CD4-positive, alpha-beta T cell treated with Interleukin-17A for 1 hour (primary cell): ENCODE data around the gene FAM169A.
A peak's percentile ranks its signal among the peaks of the same experiment; 100 is the strongest.
"Not testable (repeated sequence)": the region's sequence is repeated elsewhere in the genome, so short reads cannot be mapped to it uniquely, and the experiment has no call there.

Source experiments
- DNase-seq: peaks from one replicate; pipeline ENCODE4 v3.0.0-alpha.2; 2020

Gene FAM169A

GRCh38 chr5:74866596-74867162, 492 bp upstream of the FAM169A start:
- peak; percentile 13 for DNase-seq

- no peak for DNase-seq
Observed at GRCh38 chr5:74865256-74865803, 857 bp downstream of the FAM169A start.

GRCh38 chr5:74864823-74865222, 1.4 kb downstream of the FAM169A start:
- DNase-seq, result no peak

- no peak for DNase-seq
Observed at GRCh38 chr5:74863726-74864125, 2.5 kb downstream of the FAM169A start.

- no peak for DNase-seq
Observed at GRCh38 chr5:74862221-74862620, 4.0 kb downstream of the FAM169A start.

GRCh38 chr5:74856975-74857374, 9.2 kb downstream of the FAM169A start:
- DNase-seq, result not testable (repeated sequence)

- no peak for DNase-seq
Observed at GRCh38 chr5:74853256-74853655, 12.9 kb downstream of the FAM169A start.

- DNase-seq, result peak; percentile 14
Observed at GRCh38 chr5:74851684-74852353, 14.4 kb downstream of the FAM169A start.

GRCh38 chr5:74850789-74851425, 15.3 kb downstream of the FAM169A start:
- no peak for DNase-seq

GRCh38 chr5:74850030-74850429, 16.2 kb downstream of the FAM169A start:
- no peak for DNase-seq

GRCh38 chr5:74848553-74849025, 17.6 kb downstream of the FAM169A start:
- DNase-seq, result no peak

- no peak for DNase-seq
Observed at GRCh38 chr5:74839229-74839628, 27.0 kb downstream of the FAM169A start.

- DNase-seq, result no peak
Observed at GRCh38 chr5:74838262-74838661, 27.9 kb downstream of the FAM169A start.

- no peak for DNase-seq
Observed at GRCh38 chr5:74837115-74837514, 29.1 kb downstream of the FAM169A start.

- no peak for DNase-seq
Observed at GRCh38 chr5:74833537-74834266, 32.5 kb downstream of the FAM169A start.

GRCh38 chr5:74829413-74829812, 36.8 kb downstream of the FAM169A start:
- DNase-seq, result no peak

GRCh38 chr5:74822288-74822687, 43.9 kb downstream of the FAM169A start:
- no peak for DNase-seq

- DNase-seq, result no peak
Observed at GRCh38 chr5:74816875-74817274, 49.3 kb downstream of the FAM169A start.

GRCh38 chr5:74810915-74811314, 55.3 kb downstream of the FAM169A start:
- DNase-seq, result no peak

GRCh38 chr5:74801941-74802340, 64.2 kb downstream of the FAM169A start:
- DNase-seq, result no peak

GRCh38 chr5:74801197-74801596, 65.0 kb downstream of the FAM169A start:
- DNase-seq, result no peak

GRCh38 chr5:74798977-74799911, 66.9 kb downstream of the FAM169A start:
- DNase-seq, result no peak
